ENCODE data around the gene ESRRB.

ESRRB gene

GRCh38 chr14:76489667-76490066, 113.7 kb downstream of the ESRRB start:
- TF ChIP-seq CTCF (IDR thresholded peaks at IDR 0.05; ENCODE audit: low read length, missing control alignments): no peak
- H3K4me3 ChIP-seq (replicated peaks; ENCODE audit: low read depth, low read length): no peak overlapping the region
- no peak for DNase-seq (ENCODE audit: low read depth)

GRCh38 chr14:76490111-76490510, 114.2 kb downstream of the ESRRB start:
- H3K4me3 ChIP-seq (replicated peaks; ENCODE audit: low read depth, low read length): no peak overlapping the region
- no peak for TF ChIP-seq CTCF (IDR thresholded peaks at IDR 0.05; ENCODE audit: low read length, missing control alignments)
- no peak for DNase-seq (ENCODE audit: low read depth)

GRCh38 chr14:76490735-76491134, 114.8 kb downstream of the ESRRB start:
- no peak for DNase-seq (ENCODE audit: low read depth)
- no peak for TF ChIP-seq CTCF (IDR thresholded peaks at IDR 0.05; ENCODE audit: low read length, missing control alignments)
- H3K4me3 ChIP-seq (replicated peaks; ENCODE audit: low read depth, low read length): no peak overlapping the region

GRCh38 chr14:76491172-76491930, 115.4 kb downstream of the ESRRB start:
- DNase-seq (ENCODE audit: low read depth): no peak
- TF ChIP-seq CTCF (IDR thresholded peaks at IDR 0.05; ENCODE audit: low read length, missing control alignments): no peak
- H3K4me3 ChIP-seq (replicated peaks; ENCODE audit: low read depth, low read length): no peak overlapping the region

- no peak overlapping the region for H3K4me3 ChIP-seq (replicated peaks; ENCODE audit: low read depth, low read length)
- no peak for TF ChIP-seq CTCF (IDR thresholded peaks at IDR 0.05; ENCODE audit: low read length, missing control alignments)
- DNase-seq (ENCODE audit: low read depth): no peak
Observed at GRCh38 chr14:76495983-76496382, 120.0 kb downstream of the ESRRB start.

- TF ChIP-seq CTCF (IDR thresholded peaks at IDR 0.05; ENCODE audit: low read length, missing control alignments): no peak
- no peak overlapping the region for H3K4me3 ChIP-seq (replicated peaks; ENCODE audit: low read depth, low read length)
- no peak for DNase-seq (ENCODE audit: low read depth)
Observed at GRCh38 chr14:76496595-76496994, 120.7 kb downstream of the ESRRB start.

All from fibroblast of pulmonary artery (primary cell).